H9 (cell line): ENCODE results near the gene CCDC157. TPM values are rescaled to one million over a fixed set of nuclear protein-coding genes. Genes with fewer than 3 reads are reported as not detected.
A peak's percentile ranks its signal among the peaks of the same experiment; 100 is the strongest.

Source experiments
- DNase-seq: peaks from one replicate; pipeline ENCODE4 v3.0.0-alpha.2; 2017
- H2AFZ ChIP-seq: one replicate; pipeline ENCODE4 v1.6.1; 2013; ENCODE audit warnings: mild to moderate bottlenecking, low read length, control low read depth, moderate library complexity
- H2AK5ac ChIP-seq: 2 replicates; pipeline ENCODE4 v1.6.1; 2013; ENCODE audit warnings: low read length, control low read depth, mixed read lengths; ENCODE audit not compliant: insufficient read length
- H2BK120ac ChIP-seq: one replicate; pipeline ENCODE4 v1.6.1; 2013; ENCODE audit warnings: low read depth, mild to moderate bottlenecking, low read length, control low read depth, inconsistent platforms; ENCODE audit not compliant: poor library complexity, severe bottlenecking
- H2BK12ac ChIP-seq: 2 replicates; pipeline ENCODE4 v1.6.1; 2013; ENCODE audit warnings: low read length, control low read depth, mixed read lengths, low read depth; ENCODE audit not compliant: insufficient read length
- H2BK15ac ChIP-seq: 2 replicates; pipeline ENCODE4 v1.6.1; 2013; ENCODE audit warnings: low read depth, low read length, control low read depth
- H2BK20ac ChIP-seq: one replicate; pipeline ENCODE4 v1.6.1; 2013; ENCODE audit warnings: low read depth, mild to moderate bottlenecking, low read length, control low read depth, inconsistent platforms; ENCODE audit not compliant: poor library complexity, severe bottlenecking
- H2BK5ac ChIP-seq: 2 replicates; pipeline ENCODE4 v1.6.1; 2013; ENCODE audit warnings: low read length, control low read depth, mixed read lengths; ENCODE audit not compliant: insufficient read length
- H3K14ac ChIP-seq: 2 replicates; pipeline ENCODE4 v1.6.1; 2013; ENCODE audit warnings: low read length, control low read depth; ENCODE audit not compliant: insufficient read depth
- H3K18ac ChIP-seq: 2 replicates; pipeline ENCODE4 v1.6.1; 2013; ENCODE audit warnings: low read depth, mild to moderate bottlenecking, mixed read lengths, low read length, control low read depth; ENCODE audit not compliant: insufficient read length
- H3K23ac ChIP-seq: 2 replicates; pipeline ENCODE4 v1.6.1; 2013; ENCODE audit warnings: low read length, control low read depth, mixed read lengths, low read depth; ENCODE audit not compliant: insufficient read length
- H3K23me2 ChIP-seq: 2 replicates; pipeline ENCODE4 v1.6.1; 2013; ENCODE audit warnings: low read depth, mild to moderate bottlenecking, mixed read lengths, low read length, control low read depth; ENCODE audit not compliant: insufficient read length, poor library complexity, severe bottlenecking
- H3K27ac ChIP-seq: 2 replicates; pipeline ENCODE4 v1.5.1; 2013; ENCODE audit warnings: low read length, control low read depth, mixed read lengths, low read depth; ENCODE audit not compliant: insufficient read length
- H3K27me3 ChIP-seq: 2 replicates; pipeline ENCODE4 v1.6.1; 2013; ENCODE audit warnings: low read length, control low read depth, inconsistent platforms; ENCODE audit not compliant: insufficient read depth
- H3K4ac ChIP-seq: 2 replicates; pipeline ENCODE4 v1.6.1; 2013; ENCODE audit warnings: low read depth, mild to moderate bottlenecking, control low read depth, inconsistent platforms, low read length, moderate library complexity
- H3K4me1 ChIP-seq: 2 replicates; pipeline ENCODE4 v1.6.1; 2013; ENCODE audit warnings: low read length, control low read depth, inconsistent platforms; ENCODE audit not compliant: insufficient read depth
- H3K4me2 ChIP-seq: 2 replicates; pipeline ENCODE4 v1.6.1; 2013; ENCODE audit warnings: low read length, control low read depth, mixed read lengths; ENCODE audit not compliant: insufficient read length, insufficient read depth
- H3K56ac ChIP-seq: 2 replicates; pipeline ENCODE4 v1.6.1; 2013; ENCODE audit warnings: low read depth, mild to moderate bottlenecking, mixed read lengths, low read length, control low read depth; ENCODE audit not compliant: insufficient read length
- H3K79me1 ChIP-seq: 2 replicates; pipeline ENCODE4 v1.6.1; 2013; ENCODE audit warnings: low read depth, mild to moderate bottlenecking, moderate library complexity, low read length, control low read depth, inconsistent platforms; ENCODE audit not compliant: insufficient read depth, poor library complexity, severe bottlenecking
- H3K79me2 ChIP-seq: 2 replicates; pipeline ENCODE4 v1.6.1; 2013; ENCODE audit warnings: low read length, control low read depth, inconsistent platforms; ENCODE audit not compliant: insufficient read depth
- H3K9ac ChIP-seq: 2 replicates; pipeline ENCODE4 v1.6.1; 2013; ENCODE audit warnings: low read length, control low read depth, mixed read lengths; ENCODE audit not compliant: insufficient read length; ENCODE audit errors: extremely low read depth
- H3K9me3 ChIP-seq: one replicate; pipeline ENCODE4 v1.6.1; 2013; ENCODE audit warnings: low read depth, low read length, inconsistent platforms; ENCODE audit not compliant: control insufficient read depth
- H3T11ph ChIP-seq: one replicate; pipeline ENCODE4 v1.6.1; 2013; ENCODE audit warnings: mild to moderate bottlenecking, low read length, control low read depth, inconsistent platforms
- H4K20me1 ChIP-seq: one replicate; pipeline ENCODE4 v1.6.1; 2013; ENCODE audit not compliant: control insufficient read depth, insufficient read length, insufficient read depth
- H4K5ac ChIP-seq: 2 replicates; pipeline ENCODE4 v1.6.1; 2013; ENCODE audit warnings: low read depth, mild to moderate bottlenecking, mixed read lengths, low read length, control low read depth; ENCODE audit not compliant: insufficient read length
- H4K8ac ChIP-seq: replicated peaks from 2 replicates; pipeline ENCODE4 v1.6.1; 2013; ENCODE audit warnings: low read length, control low read depth, mixed read lengths, low read depth; ENCODE audit not compliant: insufficient read length
- H4K91ac ChIP-seq: 2 replicates; pipeline ENCODE4 v1.6.1; 2013; ENCODE audit warnings: low read depth, mild to moderate bottlenecking, moderate library complexity, mixed read lengths, low read length, control low read depth; ENCODE audit not compliant: insufficient read length
- H3K27ac Mint-ChIP-seq, 3 experiments: 2 replicates in 2 of 3; 3 replicates in 1 of 3; pipeline ENCODE4 v1.8.0; 2020 to 2021; ENCODE audit warnings: mixed read lengths in 3 of 3, mild to moderate bottlenecking in 1 of 3, moderate library complexity in 1 of 3
- H3K27me3 Mint-ChIP-seq: 2 replicates; pipeline ENCODE4 v1.8.0; 2021; ENCODE audit warnings: low read depth, mild to moderate bottlenecking, moderate library complexity, mixed read lengths
- H3K36me3 Mint-ChIP-seq, 3 experiments: 2 replicates in 2 of 3; 3 replicates in 1 of 3; pipeline ENCODE4 v1.8.0; 2020 to 2021; ENCODE audit warnings: low read depth in 3 of 3, mixed read lengths in 3 of 3; ENCODE audit not compliant: insufficient read depth in 1 of 3
- H3K4me1 Mint-ChIP-seq, 2 experiments: 2 replicates each; pipeline ENCODE4 v1.8.0; 2020; ENCODE audit warnings: mixed read lengths in 2 of 2
- H3K4me3 Mint-ChIP-seq, 2 experiments: 2 replicates in 1 of 2; 3 replicates in 1 of 2; pipeline ENCODE4 v1.8.0; 2020 to 2021; ENCODE audit warnings: mild to moderate bottlenecking in 2 of 2, mixed read lengths in 2 of 2, moderate library complexity in 1 of 2
- H3K9me3 Mint-ChIP-seq, 2 experiments: 2 replicates in 1 of 2; 3 replicates in 1 of 2; pipeline ENCODE4 v1.8.0; 2020; ENCODE audit warnings: mild to moderate bottlenecking in 2 of 2, mixed read lengths in 2 of 2, moderate library complexity in 1 of 2
- CTCF ChIP-seq: fragments of 200-600 bp; sonication (generic); conservative IDR thresholded peaks from 3 replicates; pipeline ENCODE4 v1.8.0; 2021; ENCODE audit warnings: antibody characterized with exemption, mild to moderate bottlenecking
- WGBS: extraction: QIAGEN DNeasy Blood & Tissue Kit; methylation state at CpG from one replicate; pipeline ENCODE4 v1.1.7; 2013; ENCODE audit warnings: missing lambda C conversion rate, low lambda C conversion rate, mixed read lengths; ENCODE audit not compliant: insufficient read length; ENCODE audit errors: extremely low coverage; 5-methylcytosine and 5-hydroxymethylcytosine counted together
- total RNA-seq: library from RNA; stranded (reverse); gene quantifications from 2 replicates; pipeline ENCODE4 v1.2.1, GENCODE V29; 2021

CCDC157 gene
- total RNA-seq, 1 experiment from 2014 or later: 4.3 TPM

GRCh38 chr22:30326255-30326705, 30.5 kb upstream of the CCDC157 start:
- H2AK5ac ChIP-seq: no peak overlapping the region
- no peak overlapping the region for H2BK5ac ChIP-seq
- H3K9ac ChIP-seq: no peak overlapping the region
- Mint-ChIP-seq H3K4me3 (peak overlapping the region; percentile 79 to 82), H3K27ac (no peak overlapping the region), H3K4me1 (peaks cover 24 to 29% of the 10 kb centered on the region in 2 experiments), H3K36me3 (peaks cover 2 to 8% (median 5%) of the 10 kb centered on the region in 3 experiments; a peak in 4 of 7 replicates), H3K27me3 (no peaks in the 10 kb centered on the region; the same call in 1 of the 2 replicates), H3K9me3 (no peaks in the 10 kb centered on the region)
- H4K91ac ChIP-seq: no peak overlapping the region
- no peak overlapping the region for H2BK15ac ChIP-seq
- peak overlapping the region; percentile 78 for H3K4me2 ChIP-seq
- H3K4ac ChIP-seq: no peak overlapping the region
- H3K4me1 ChIP-seq: no peaks in the 10 kb centered on the region
- no peaks in the 10 kb centered on the region for H3K27me3 ChIP-seq
- no peak overlapping the region for H3T11ph ChIP-seq
- H3K14ac ChIP-seq: no peak overlapping the region
- no peak overlapping the region for H2BK12ac ChIP-seq
- peaks cover 2% of the 10 kb centered on the region for H4K20me1 ChIP-seq
- no peak overlapping the region for H2AFZ ChIP-seq
- no peaks in the 10 kb centered on the region for H3K9me3 ChIP-seq
- H3K18ac ChIP-seq: no peak overlapping the region
- WGBS: no CpG with 5 or more reads among the region's 34 CpGs
- H3K27ac ChIP-seq: no peak overlapping the region
- peak; percentile 37 for DNase-seq
- no peak overlapping the region for H2BK120ac ChIP-seq
- no peak overlapping the region for H4K8ac ChIP-seq
- H3K56ac ChIP-seq: no peak overlapping the region
- H3K23me2 ChIP-seq: peaks cover 4% of the 10 kb centered on the region
- no peaks in the 10 kb centered on the region for H3K79me1 ChIP-seq
- TF ChIP-seq CTCF: no peak
- no peak overlapping the region for H4K5ac ChIP-seq
- H2BK20ac ChIP-seq: no peak overlapping the region
- H3K23ac ChIP-seq: no peak overlapping the region
- H3K79me2 ChIP-seq: no peaks in the 10 kb centered on the region
